Sigmoid colon (tissue), 7 donors: ENCODE data around the gene ALDH4A1. TPM values are rescaled to one million over a fixed set of nuclear protein-coding genes. Genes with fewer than 3 reads are reported as not detected.
A peak's percentile ranks its signal among the peaks of the same experiment; 100 is the strongest.

ENCODE experiments used
- DNase-seq: peaks from one replicate; pipeline ENCODE4 v3.0.0-alpha.2; 2019
- H3K27ac ChIP-seq, 4 donors: fragments of 200-600 bp; sonication (generic); one replicate each; pipeline ENCODE4 v1.5.1; 2016 to 2019; ENCODE audit warnings: mild to moderate bottlenecking in 1 of 4
- H3K27me3 ChIP-seq, 3 donors: fragments of 200-600 bp; sonication (generic); one replicate each; pipeline ENCODE4 v1.5.1; 2019; ENCODE audit warnings: mild to moderate bottlenecking in 1 of 3
- H3K36me3 ChIP-seq, 4 donors: fragments of 200-600 bp; sonication (generic); one replicate each; pipeline ENCODE4 v1.5.1; 2016 to 2019
- H3K4me1 ChIP-seq, 4 donors: fragments of 200-600 bp; sonication (generic); one replicate each; pipeline ENCODE4 v1.5.1; 2017 to 2019
- H3K4me3 ChIP-seq, 4 donors: fragments of 200-600 bp; sonication (generic); one replicate each; pipeline ENCODE4 v1.5.1; 2017 to 2019; ENCODE audit warnings: mild to moderate bottlenecking in 2 of 4, moderate library complexity in 1 of 4
- H3K9me3 ChIP-seq, 4 donors: fragments of 200-600 bp in 3 of 4; sonication (generic) in 3 of 4; one replicate each; pipeline versions ENCODE4 v1.5.1 to v1.6.1; 2013 to 2019
- CTCF ChIP-seq, 4 experiments: fragments of 450-650 bp in 3 of 4; fragments of 200-600 bp in 1 of 4; IDR thresholded peaks; one replicate each; pipeline ENCODE4 v1.5.1; 2016 to 2019; ENCODE audit warnings: antibody characterized with exemption in 4 of 4, mild to moderate bottlenecking in 3 of 4, moderate library complexity in 2 of 4
- EP300 ChIP-seq, 4 donors: sonication (generic); formaldehyde crosslinking; IDR thresholded peaks; one replicate each; pipeline ENCODE4 v1.6.1; 2017; ENCODE audit warnings: antibody characterized with exemption in 4 of 4
- POLR2A ChIP-seq, 2 donors: fragments of 450-650 bp; IDR thresholded peaks; one replicate each; pipeline ENCODE4 v1.6.1; 2016; ENCODE audit warnings: antibody characterized with exemption in 2 of 2, mild to moderate bottlenecking in 2 of 2, moderate library complexity in 2 of 2
- POLR2AphosphoS5 ChIP-seq, 4 donors: sonication (generic); formaldehyde crosslinking; IDR thresholded peaks; one replicate each; pipeline ENCODE4 v1.6.1; 2017; ENCODE audit warnings: antibody characterized with exemption in 4 of 4
- WGBS, 2 donors: extraction: QIAGEN DNeasy Blood & Tissue Kit; methylation state at CpG; one replicate each; pipeline ENCODE4 v1.1.7; 2013; 5-methylcytosine and 5-hydroxymethylcytosine counted together
- intact Hi-C: fragments of 100-400 bp; cut with DNase I; formaldehyde crosslinking; loops from one replicate; pipeline ENCODE4 v1.15.1; 2023
- polyA plus RNA-seq, 3 donors: library from polyadenylated mRNA; stranded (reverse); fragments of 200-250 nt; gene quantifications; one replicate each; pipeline ENCODE4 v1.2.3, GENCODE V29; 2013
- total RNA-seq, 4 donors: library from RNA; depleted of rRNA; stranded (reverse); fragments of >200 nt; gene quantifications; one replicate each; pipeline ENCODE4 v1.1.0, GENCODE V29; 2016
- donor health status: healthy with polysubstance abuse.
- donor health status: Bipolar disorder and iron deficiency.
- donor health status: healthy.

ALDH4A1 gene
- total and polyA plus RNA-seq, 7 donors = 2.4 to 12.8 (median 7.2) TPM

GRCh38 chr1:18922848-18923755 is 20.7 kb upstream of the ALDH4A1 start:
- intact Hi-C loops = loop anchor here (2.0 to 5.0 kb wide), 2 partner anchors 26 to 149 kb away; no protein-coding TSS in a partner anchor
- no peak for DNase-seq
- peak overlapping the region in 2 of 4 donors; percentile 12 to 20 for H3K4me3 ChIP-seq
- H3K27ac ChIP-seq = peak overlapping the region; percentile 92 to 98 (median 93)
- no peaks in the 10 kb centered on the region for H3K9me3 ChIP-seq
- H3K36me3 ChIP-seq = peaks cover 0 to 20% (median 3%) of the 10 kb centered on the region in 4 donors
- peaks cover 0 to 68% (median 61%) of the 10 kb centered on the region in 4 donors for H3K4me1 ChIP-seq
- WGBS, 2 donors = 54 to 75% methylated on average over 18 of the region's 18 CpGs
- no peaks in the 10 kb centered on the region for H3K27me3 ChIP-seq
- TF ChIP-seq POLR2A (IDR thresholded peaks at IDR 0.05) = no peak
- peak in 1 of 4 donors; percentile 11 for TF ChIP-seq POLR2AphosphoS5 (IDR thresholded peaks at IDR 0.05)

GRCh38 chr1:18922319-18922726 is 20.0 kb upstream of the ALDH4A1 start:
- H3K36me3 ChIP-seq = peaks cover 0 to 20% (median 7%) of the 10 kb centered on the region in 4 donors
- H3K27ac ChIP-seq = peak overlapping the region; percentile 92 to 98 (median 93)
- H3K9me3 ChIP-seq = no peaks in the 10 kb centered on the region
- peak overlapping the region in 2 of 4 donors; percentile 12 to 20 for H3K4me3 ChIP-seq
- peak; percentile 97 for DNase-seq
- peak in 3 of 4 experiments; percentile 15 to 52 (median 25) for TF ChIP-seq CTCF (IDR thresholded peaks at IDR 0.05)
- TF ChIP-seq POLR2A (IDR thresholded peaks at IDR 0.05) = peak; percentile 41 to 43
- TF ChIP-seq EP300 (IDR thresholded peaks at IDR 0.05) = peak in 2 of 4 donors; percentile 84 to 85
- peak; percentile 76 to 86 (median 81) for TF ChIP-seq POLR2AphosphoS5 (IDR thresholded peaks at IDR 0.05)
- no peaks in the 10 kb centered on the region for H3K27me3 ChIP-seq
- WGBS, 2 donors = 43 to 63% methylated on average over 8 of the region's 8 CpGs
- H3K4me1 ChIP-seq = peaks cover 0 to 60% (median 53%) of the 10 kb centered on the region in 4 donors
- intact Hi-C loops = loop anchor here (2.0 to 5.0 kb wide), 2 partner anchors 26 to 150 kb away; no protein-coding TSS in a partner anchor

GRCh38 chr1:18921516-18922251 is 19.3 kb upstream of the ALDH4A1 start:
- WGBS, 2 donors = 44 to 75% methylated on average over 17 of the region's 17 CpGs
- intact Hi-C loops = loop anchor here (2.0 to 5.0 kb wide), 2 partner anchors 27 to 151 kb away; no protein-coding TSS in a partner anchor

GRCh38 chr1:18920931-18921330 is 18.6 kb upstream of the ALDH4A1 start:
- WGBS, 2 donors = 93 to 96% methylated on average over 7 of the region's 7 CpGs
- no peak for DNase-seq
- Histone ChIP-seq H3K4me1 (peaks cover 0 to 47% (median 40%) of the 10 kb centered on the region in 4 donors), H3K27ac (peak overlapping the region; percentile 92 to 98 (median 93)), H3K9me3 (no peaks in the 10 kb centered on the region), H3K36me3 (peaks cover 0 to 29% (median 8%) of the 10 kb centered on the region in 4 donors), H3K27me3 (no peaks in the 10 kb centered on the region), H3K4me3 (no peak overlapping the region)
- intact Hi-C loops = loop anchor here (5.0 kb wide), 1 partner anchor 151 kb away; no protein-coding TSS in a partner anchor
- TF ChIP-seq EP300 (IDR thresholded peaks at IDR 0.05) (no peak), POLR2A (IDR thresholded peaks at IDR 0.05) (no peak), POLR2AphosphoS5 (IDR thresholded peaks at IDR 0.05) (no peak), CTCF (IDR thresholded peaks at IDR 0.05) (no peak)

More at GRCh38 chr1:18921516-18922251, 19.3 kb upstream of the ALDH4A1 start:
- Histone ChIP-seq H3K27me3 (no peaks in the 10 kb centered on the region), H3K4me3 (peak overlapping the region in 1 of 4 donors; percentile 17), H3K9me3 (no peaks in the 10 kb centered on the region), H3K36me3 (peaks cover 0 to 22% (median 7%) of the 10 kb centered on the region in 4 donors), H3K27ac (peak overlapping the region; percentile 92 to 98 (median 93)), H3K4me1 (peaks cover 0 to 54% (median 46%) of the 10 kb centered on the region in 4 donors)
- peak; percentile 21 to 34 (median 28) for TF ChIP-seq CTCF (IDR thresholded peaks at IDR 0.05)
- no peak for TF ChIP-seq POLR2A (IDR thresholded peaks at IDR 0.05)
- TF ChIP-seq EP300 (IDR thresholded peaks at IDR 0.05) = peak in 1 of 4 donors; percentile 2
- peak in 1 of 4 donors; percentile 4 for TF ChIP-seq POLR2AphosphoS5 (IDR thresholded peaks at IDR 0.05)
- DNase-seq = no peak
